ENCODE measurements around the gene LRP6.

The LRP6 gene

DNA sequence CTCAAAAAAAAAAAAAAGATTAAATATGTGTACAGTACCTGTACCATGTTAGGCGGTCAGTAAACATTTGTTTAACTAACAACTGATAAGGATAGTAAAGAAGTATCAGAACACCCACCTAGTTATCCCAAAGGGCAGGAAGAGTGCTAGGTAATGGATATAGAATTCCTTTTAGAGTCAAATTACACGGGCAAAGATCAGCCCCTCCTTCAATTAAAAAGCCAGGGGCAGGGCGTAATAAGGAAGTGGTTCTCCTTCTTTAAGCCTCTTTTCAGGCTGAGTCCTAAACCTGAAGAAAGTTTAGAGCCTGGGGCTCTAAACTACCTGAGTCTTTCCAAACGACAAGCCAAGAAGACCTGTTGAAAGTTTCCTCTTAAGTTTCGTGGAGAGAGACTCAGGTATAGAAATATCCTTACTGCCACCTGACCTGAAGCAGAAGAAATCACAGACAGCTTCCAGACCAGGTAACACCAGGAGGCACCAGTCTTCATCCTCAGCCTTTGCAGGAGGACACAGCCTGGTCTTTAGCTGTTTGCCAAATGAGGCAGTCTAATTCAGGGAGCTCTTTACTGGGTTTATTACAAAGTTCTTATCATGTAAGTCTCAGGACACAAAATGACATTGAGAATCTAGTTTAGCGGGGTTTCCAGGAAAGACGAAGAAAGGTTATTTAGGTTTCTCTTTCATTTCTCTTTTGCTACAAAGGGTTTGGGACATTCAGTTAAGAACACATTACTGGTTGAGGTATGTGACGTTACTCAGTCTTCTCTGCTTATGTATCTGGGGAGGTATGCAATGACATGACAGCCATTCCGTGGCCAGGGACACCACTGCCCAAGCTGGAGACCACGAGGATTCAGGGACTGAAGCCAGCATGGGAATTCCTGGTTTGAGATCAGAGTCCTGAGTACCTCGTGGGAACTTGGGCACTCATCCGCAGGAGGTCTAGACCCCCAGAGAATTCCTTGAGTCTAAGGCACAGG lies 195.9 kb downstream of the LRP6 start, which contains the start of gene BCL2L14:
BCL2L14 (plus strand) TSS at position 266 of the 983 bp plus-strand sequence. CDS start 8,367 bp downstream, outside the sequence.
- DNase-seq (ENCODE audit: low spot score) = no peak

DNA sequence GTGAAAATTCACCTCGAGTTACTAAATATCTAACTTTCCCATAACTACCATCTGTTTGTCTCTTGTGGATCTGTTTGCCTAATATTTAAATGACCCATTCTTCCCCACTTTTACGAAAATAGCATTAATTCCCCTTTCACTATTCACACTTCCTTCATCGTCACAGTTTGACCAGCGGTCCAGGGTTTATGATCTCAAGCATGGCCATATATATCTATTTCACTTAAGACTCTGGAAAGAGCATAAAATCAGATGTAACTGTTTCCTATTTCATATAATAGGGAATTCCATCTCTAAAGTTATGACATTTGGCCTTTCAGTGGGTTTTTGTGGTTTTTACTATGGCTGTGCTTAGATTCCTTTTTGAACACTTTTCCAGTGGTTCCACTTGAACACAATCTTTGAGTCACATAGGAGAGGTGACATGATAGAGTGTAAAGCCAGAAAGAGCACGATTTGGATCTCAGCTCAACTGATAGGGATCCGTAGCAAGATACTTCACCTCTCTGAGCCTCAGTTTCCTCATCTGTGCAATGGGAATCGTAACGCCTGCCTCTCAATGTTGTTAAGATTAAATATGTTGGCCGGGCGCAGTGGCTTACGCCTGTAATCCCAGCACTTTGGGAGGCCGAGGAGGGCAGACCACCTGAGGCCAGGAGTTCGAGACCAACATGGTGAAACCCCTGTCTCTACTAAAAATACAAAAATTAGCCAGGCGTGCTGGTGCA lies 196.9 kb downstream of the LRP6 start:
- DNase-seq (ENCODE audit: low spot score) = no peak

DNA sequence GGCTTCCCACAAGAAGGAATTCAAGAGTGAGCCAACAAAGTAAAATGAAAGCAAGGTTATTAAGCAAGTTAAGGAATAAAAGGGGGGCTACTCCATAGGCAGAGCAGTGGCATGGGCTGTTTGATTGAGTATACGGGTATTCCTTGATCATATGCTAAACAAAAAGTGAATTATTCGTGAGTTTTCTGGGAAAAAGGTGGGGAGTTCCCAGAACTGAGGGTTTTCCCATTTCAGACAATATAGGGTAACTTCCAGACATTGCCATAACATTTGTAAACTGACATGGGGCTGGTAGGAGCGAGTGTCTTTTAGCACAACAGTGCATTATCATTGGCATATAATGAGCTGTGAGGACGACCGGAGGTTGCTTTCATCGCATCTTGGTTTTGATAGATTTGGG lies 198.1 kb downstream of the LRP6 start:
- DNase-seq (ENCODE audit: low spot score) = no peak

All from hematopoietic multipotent progenitor cell treated with erythropoietin and hydrocortisone succinate and interleukin-3 and kit ligand, for 17 days (in vitro differentiated cells).